Ureter (tissue), 1 donor: ENCODE data around the gene NSUN2. TPM values are rescaled to one million over a fixed set of nuclear protein-coding genes. Genes with fewer than 3 reads are reported as not detected.

ENCODE experiments used
- DNase-seq: peaks from one replicate; pipeline ENCODE4 v3.0.0-alpha.2; 2020; ENCODE audit warnings: low spot score
- total RNA-seq: library from RNA; stranded (reverse); gene quantifications from one replicate; pipeline ENCODE4 v1.2.4, GENCODE V29; 2023
- donor health status: DM: yes; HTN: yes; CAD: no.

NSUN2 gene
- total RNA-seq, 1 donor from 2014 or later, result 76.1 TPM

DNA sequence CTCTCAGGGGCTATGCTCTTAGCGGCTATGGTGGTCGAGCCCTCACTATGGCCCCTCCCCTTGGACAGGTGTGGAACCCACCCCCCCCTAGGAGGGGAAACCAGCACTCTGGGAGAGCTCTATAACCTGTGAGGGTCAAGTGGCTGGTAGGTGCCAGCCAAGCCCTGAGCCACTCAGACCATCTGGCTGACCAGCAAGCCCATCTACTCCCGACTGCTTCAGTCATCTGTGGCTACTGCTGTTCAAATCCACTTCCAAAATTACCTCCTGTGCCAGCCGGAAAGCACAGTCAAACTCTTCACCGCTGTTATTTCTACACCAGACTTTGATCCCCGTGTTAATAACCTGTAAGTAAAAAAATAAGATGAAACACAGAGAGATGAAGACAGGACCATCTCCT is 28.5 kb downstream of the NSUN2 start:
- no peak for DNase-seq

DNA sequence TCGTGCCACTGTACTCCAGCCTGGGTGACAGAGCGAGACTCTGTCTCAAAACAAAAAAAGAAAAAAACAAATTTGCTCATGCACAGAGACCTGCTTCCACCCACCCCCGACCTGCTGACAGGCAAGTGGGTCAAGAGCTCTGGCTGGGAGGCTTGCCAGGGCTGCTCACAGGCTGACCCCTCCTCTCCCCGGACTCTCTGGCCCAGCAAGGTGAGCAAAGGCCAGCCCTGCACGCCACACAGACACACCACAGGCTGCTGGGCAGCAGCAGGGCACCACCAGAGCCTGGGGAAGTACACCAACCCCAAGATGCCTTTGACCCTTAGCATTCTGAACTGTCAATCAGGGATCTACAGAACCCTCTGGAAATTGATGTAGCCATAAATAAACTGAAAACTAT is 29.2 kb downstream of the NSUN2 start:
- no peak for DNase-seq

DNA sequence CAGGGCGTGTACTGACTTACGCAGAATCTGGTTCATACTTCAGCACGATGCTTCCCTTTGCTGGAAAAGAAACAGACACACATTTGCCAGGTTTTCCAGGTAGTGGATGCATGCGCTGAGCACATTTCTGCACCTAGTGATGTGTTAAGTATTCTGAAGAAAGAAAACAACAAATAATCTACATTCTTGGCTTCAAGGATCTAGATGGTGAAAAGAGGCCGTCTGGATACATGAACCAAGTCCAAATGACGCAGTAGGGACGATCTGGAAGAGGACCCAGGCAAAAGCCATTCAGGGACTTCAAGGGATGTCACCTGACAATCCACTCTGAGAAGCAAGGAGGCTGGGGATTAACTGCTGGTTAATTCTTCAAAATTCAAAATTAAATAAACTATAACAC is 30.4 kb downstream of the NSUN2 start:
- no peak for DNase-seq

DNA sequence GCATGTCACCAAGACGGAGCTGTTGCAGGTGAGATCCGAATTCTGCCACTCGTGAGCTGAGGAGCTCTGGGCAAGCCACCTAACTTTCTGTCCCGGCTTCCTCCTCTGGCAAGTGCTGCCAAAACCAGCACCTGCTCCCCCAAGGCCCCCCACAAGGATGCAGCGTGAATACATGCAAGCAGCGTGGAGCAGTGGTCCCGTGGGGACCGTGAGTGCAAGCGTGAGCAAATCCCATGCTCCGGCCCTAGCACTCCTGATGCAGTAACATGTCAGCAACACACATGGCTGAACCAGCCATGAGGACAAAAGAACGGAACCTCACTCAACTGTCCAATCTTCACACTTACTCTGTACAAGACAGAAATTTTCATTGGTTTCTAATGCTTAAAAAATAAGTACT is 31.0 kb downstream of the NSUN2 start:
- DNase-seq, result no peak

DNA sequence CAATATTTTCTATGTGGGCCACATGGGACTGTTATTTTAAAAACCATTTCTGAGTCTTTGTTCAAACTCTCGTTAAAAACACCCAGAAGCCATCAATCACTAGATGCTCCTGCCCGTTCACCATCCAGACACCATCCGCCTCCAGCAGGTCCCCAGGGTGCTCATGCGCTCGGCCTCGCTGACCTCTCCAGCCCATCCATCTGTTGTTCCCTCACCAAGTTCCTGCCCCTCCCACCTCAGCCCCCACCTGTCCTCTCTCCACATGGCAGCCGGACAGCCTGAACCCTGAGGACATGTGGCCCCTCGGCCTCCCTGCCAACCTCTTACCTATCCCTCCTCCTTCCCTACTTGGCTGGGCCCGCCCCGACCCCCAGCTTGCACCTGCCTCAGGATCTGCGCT is 31.6 kb downstream of the NSUN2 start:
- no peak for DNase-seq

DNA sequence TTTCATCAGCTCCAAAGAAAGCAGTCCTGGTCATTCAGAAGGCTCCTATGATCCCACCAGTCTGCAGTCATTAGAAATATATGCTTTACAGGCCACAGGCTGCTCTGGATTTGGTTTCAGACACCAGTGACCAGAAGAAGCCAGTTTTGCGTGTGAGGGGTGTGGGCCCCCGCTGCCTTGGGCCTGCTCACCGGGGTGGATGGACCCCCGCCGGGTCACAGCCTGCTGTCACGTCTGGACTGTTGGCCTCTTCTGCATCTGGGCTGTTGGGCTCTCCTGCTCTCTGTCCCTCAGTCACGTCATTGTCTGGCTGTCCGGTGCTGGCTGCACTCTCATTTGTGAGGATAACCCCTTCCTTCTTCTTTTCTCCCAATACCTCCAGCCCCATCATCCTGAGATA is 33.1 kb downstream of the NSUN2 start:
- no peak for DNase-seq

DNA sequence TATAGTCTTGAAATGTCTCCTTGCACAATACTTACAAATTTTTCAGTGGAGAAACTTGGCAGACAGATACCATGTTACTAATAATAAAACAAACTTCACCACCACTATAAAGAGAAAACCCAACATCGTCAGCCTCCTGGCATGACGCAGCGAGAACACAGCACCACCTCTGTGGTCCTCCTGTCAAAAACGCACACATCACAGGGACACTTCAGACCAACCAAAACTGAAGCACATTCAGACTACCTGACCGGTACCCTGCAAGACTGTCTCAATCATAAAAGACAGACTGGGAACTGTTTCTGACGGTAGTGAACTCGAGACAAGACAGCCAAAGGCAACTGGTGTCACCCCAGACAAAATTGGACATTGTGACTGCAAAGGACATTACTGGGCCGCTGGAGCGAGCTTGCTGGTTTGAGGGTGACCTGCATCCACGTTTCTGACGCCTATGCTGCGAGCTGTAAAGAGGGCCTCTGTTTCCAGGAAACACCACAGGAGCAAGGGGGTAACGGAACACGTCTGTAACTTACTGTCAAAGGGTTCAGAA is 34.4 kb downstream of the NSUN2 start:
- no peak for DNase-seq

DNA sequence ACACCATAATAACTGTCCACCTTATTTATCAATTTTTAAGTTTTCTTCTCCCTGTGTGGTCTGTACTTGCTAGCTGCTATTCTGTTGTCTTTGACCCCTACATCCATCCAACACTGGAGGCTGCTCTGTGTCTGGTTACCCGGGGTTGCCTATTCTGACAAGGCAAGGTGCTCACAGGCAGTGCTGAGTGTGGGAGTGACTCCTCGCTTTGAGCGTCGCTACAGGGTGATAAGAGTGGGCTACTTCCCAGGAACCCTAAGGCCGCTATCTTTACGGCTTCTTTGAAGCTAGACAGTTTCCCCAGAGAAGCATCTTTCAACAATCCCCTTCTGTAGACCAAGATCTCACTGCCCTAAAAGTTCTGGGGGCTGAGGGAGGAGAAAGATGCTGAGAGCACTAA is 35.3 kb downstream of the NSUN2 start:
- DNase-seq, result no peak

DNA sequence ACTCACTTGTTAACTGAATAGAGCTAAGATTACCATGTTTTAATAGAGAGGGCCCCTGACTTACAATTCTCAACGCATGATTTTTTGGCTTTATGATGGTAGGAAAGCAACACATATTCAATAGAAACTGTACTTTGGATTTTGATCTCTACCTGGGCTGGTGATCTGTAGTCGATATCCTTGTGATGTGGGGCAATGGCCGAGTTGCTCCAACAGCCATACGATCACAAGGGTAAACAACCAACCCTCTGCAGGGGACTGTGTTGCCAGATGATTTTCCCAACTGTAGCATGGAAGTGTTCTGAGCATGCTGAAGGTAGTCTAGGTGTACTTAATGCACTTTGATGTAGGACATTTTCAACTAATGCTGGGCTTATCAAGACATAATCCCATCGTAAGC is 36.5 kb downstream of the NSUN2 start:
- DNase-seq, result no peak

DNA sequence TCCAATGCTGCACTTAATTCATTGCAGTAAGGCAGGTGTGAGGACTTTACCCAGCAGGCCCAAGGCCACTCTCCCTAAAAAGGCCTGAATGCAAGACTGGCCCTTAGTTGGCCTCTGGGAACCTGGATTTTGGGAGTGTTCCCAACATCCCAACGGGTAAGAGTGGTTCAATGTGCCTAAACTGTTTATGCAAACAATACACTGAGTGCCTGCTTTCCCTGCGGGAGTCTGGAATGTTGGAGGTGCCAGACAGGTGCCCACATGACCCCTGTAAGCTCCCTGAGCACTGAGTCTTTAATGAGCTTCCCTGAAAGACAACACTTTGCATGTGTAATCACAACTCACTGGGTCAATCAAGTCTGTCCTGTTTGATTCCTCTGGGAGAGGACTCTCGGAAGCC is 37.4 kb downstream of the NSUN2 start:
- no peak for DNase-seq

DNA sequence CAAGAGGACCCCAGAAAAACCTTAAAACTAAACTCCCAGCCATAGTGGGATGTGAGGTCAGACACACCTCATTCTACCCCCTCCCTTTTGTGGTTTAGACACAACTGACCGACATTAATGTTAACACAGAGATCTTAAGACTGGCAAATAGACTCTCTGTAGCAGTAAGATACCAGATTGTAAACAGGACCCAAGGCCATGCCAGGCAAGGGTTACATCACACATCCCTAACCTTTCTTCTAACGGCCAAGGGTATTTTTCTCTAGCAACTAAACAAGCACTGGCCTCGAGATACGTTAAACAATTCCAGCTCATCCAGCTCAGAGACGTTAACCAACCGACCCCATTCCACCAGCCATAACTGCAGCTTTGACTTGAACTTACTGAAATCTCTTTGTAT is 38.8 kb downstream of the NSUN2 start:
- DNase-seq, result no peak

DNA sequence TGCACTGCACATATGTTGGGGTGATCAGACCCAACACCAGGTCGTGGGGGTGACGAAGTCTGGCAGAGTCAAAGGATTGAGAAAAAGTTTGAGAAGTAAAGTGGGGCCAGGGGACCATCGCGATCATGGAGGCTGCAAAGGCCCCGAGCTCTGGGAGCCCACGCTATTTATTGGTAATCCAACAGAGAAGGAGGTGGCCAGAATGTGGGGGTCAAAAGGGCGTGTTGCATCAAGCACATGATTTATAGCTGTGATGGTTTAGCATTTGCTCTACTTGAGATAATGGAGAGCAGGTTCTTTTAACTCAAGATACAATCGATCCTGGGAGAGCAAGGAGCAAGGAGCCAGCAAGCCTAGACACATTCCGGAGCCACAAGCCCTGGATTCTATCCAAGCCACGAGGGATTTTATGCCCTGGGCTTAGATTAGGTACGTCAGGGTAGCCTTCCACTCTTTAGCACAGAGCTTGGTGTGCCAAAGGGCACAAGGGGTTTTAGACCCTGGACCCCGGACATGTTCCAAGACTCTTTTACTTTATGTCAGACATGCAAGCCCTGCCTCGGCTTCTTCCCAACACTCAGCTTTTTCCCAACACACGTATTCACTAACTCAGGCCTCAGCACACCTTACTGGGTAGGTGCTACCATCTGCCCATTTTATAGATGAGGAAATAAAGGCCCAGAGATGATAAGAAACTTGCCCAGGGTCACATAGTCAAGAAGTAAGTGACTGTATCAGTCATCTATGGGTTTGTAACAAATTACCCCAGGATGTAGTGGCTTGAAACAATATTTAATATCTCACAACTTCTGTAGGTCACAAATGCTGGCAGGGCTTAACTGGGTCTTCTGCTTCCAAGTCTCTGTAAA is 39.5 kb downstream of the NSUN2 start:
- no peak for DNase-seq

DNA sequence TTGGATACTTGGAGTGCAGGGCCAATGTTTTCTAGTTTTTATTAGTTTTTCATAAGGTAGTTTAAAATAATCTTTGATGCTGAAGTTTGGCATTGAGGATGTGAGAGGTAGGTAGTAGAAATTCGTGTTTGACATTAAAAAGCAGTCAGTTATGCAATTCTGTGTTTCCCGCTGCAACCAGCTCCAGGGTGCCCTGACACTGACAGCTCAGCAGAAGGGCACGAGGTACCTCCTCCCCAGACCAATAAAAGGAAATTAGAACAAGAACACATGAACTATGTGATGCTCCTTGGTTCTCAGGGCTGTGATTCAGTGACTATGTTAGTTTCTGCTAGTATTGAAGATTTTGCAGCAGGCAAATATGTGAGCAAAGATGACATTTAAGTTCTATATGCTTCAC is 40.2 kb downstream of the NSUN2 start:
- DNase-seq, result no peak

DNA sequence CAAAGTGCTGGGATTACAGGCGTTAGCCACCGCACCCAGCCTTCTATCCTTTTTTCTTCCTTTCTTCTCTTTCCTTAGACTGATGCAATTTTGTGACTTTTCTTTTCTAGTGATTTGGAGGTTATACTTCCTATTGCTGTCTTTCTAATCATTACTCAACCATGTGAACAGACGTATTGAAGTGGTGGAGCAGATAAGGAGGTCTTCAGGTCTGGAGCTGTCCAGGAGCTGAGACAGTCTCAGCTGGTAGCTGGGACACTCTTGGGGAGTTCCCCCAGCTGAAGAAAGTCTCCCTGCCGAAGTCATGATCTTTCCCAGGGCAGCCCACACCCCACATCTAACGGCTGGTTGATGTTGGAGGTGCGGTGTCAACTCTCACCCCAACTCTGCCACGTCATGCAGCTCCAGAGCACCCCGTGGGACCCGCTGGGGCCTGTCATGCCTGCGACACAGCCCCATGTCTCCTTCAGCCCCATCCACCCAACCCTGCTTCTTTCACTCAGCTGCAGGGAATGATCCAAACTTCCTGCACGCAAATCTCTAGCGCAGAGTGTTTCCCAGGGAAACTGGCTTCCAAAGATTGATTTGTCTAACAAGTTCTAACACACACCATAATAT is 41.1 kb downstream of the NSUN2 start:
- DNase-seq, result no peak

DNA sequence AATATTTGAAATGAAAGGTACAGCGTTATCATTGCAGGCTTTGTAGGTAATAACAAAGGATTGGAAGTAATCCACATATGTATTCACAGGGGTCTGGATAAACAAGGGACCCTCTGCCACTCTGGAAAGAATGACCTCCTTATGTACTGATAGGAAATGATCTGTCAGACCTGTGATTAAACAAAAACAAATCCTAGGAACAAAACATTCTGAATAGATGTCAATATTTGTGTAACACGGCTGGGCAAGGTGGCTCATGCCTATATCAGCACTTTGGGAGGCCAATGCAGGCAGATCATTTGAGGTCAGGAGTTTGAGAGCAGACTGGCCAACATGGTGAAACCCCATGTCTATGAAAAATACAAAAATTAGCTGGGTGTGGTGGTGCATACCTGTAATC is 42.3 kb downstream of the NSUN2 start:
- no peak for DNase-seq

DNA sequence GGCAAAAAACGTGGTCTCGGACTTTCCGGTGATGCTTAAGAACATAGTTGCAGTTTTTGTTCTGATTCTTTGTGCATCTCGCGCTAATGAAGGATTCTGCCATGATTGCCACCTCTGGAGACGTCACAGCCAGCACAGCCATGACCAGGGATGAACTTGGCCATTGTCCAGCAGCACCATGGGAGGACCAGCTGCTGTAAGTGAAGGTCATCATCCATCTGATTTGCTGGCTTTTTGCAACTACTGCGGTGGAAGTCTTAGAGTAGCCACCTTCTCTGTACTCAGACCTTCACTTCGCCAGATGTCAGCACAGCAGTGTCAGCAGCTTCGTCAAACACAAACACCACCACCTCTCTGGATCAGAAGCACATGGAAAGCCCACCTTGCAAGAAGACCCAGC is 45.7 kb downstream of the NSUN2 start:
- no peak for DNase-seq

DNA sequence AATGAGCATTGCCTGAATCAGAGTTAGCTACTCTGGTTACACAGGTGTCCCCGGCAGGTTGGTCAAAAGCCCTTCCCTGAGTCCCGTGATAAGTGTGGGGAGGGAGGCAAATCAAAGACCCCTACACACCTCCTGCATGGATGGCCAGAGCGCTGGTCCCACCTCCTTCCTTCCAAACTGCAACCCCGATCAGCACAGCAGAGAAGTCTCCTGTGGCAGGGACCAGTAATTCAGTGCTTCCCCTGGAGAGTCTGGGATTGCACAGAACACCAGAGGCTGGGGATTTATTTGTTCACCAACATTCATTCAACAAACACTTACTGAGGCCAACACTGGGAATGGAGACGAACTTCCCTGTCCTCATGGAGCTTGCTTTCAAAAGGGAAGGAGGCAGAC is 46.2 kb downstream of the NSUN2 start:
- no peak for DNase-seq

DNA sequence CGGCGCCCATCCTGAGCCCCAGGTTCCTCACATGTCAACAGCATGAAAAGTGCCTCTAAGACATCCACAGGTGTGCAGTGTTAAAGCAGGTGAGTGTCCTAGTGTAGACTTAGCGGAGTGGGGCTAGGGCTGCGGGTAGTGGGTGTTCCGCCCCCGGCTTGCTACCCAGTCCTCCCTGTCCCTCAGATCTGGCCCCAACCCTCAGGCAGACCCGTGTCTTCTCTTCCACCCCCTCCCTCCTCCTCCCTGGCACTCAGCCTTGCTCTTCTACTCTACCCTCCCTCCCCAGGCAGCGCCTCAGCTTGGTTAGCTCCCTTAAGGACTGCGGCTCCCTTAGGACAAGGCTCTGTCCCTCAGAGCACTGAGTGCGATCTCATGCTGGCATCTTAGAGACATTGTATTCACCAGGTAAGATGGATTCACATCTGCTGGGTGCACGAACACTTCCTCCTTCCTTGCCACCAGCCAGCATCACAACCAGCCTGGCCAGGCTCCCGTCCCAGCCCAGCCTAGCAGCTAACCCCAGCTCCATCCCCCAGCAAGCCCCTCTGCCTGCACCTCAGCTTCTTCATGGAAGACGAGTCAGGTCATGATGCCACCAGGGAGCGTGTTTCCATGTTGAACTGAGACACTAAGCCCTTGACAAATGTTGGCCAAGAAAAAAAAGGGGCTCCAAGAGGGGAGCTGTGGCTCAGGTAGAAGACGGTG is 46.8 kb downstream of the NSUN2 start:
- DNase-seq, result no peak

DNA sequence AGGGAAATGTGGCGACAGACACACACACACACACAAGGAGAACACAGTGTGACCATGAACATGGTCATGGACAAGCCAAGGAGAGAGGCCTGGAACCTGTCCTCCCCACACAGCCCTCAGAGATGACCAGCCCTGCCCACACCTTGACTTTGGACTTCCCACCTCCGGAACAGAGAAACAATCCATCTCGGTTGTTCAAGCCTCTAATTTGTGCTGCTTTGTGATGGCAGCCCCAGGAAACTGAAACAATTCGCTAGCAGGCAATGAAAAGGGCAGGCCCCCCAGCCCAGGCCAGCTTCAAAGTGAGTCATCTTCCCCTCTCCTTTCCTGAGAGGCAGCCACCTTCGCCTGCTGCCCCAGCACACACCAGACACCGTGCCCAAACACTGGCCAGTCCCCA is 47.7 kb downstream of the NSUN2 start:
- DNase-seq, result no peak

DNA sequence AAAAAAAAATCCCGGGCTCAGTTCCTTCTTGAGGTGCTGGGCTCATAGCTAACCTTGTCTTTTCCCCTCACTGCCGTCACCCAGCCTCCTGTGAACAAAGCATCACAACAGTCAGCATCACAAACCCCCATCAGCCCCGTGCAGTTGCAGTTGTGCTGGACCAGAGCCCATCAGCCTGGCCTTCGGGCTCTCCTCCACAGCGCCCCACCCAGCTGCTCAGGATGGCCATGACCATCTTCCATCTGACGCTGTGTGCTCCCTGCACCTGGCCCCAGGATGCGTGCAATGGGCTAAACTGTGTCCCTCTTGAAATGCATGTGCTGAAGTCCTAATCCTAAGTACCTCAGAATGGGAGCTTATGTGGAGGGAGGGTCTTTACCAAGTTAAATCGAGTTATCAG is 48.1 kb downstream of the NSUN2 start:
- DNase-seq, result no peak

DNA sequence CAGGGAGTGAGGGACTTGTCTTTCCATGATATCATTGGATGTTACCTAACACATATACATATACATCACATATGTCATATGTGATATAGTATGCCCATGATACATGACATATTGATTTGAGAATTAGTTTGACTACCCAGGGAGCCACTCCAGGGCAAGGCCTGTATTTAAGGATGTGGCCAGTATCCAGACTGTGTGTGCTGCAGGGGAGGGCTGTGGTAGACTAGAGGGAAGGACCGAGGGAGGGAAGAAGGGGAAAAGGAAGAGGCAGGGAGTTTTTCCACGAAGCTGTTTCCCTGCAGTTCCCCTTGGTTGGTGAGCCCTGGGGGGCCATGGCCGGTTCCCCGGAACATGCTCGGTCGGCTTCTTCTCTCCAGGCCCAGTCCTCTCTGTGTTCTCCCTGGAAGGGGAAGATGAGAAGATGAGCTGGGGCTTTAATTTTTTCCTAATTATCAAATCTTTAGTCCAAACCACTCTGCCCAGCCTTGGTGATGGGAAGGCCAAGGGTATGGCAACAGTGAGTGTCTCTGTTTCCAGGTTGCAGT is 48.7 kb downstream of the NSUN2 start:
- no peak for DNase-seq
